Chondrocyte (in vitro differentiated cells): ENCODE data around the gene CACNA1B. TPM values are rescaled to one million over a fixed set of nuclear protein-coding genes. Genes with fewer than 3 reads are reported as not detected.

Experiments used
- DNase-seq: peaks from one replicate; pipeline ENCODE4 v3.0.0; 2021; ENCODE audit warnings: mixed read lengths, low spot score
- H3K27ac Mint-ChIP-seq: one replicate; pipeline ENCODE4 v1.8.0; 2021; ENCODE audit warnings: mild to moderate bottlenecking, moderate library complexity, mixed read lengths; ENCODE audit not compliant: unreplicated experiment
- H3K27me3 Mint-ChIP-seq: 2 replicates; pipeline ENCODE4 v1.8.0; 2021; ENCODE audit warnings: low read depth, mixed read lengths
- H3K36me3 Mint-ChIP-seq: 2 replicates; pipeline ENCODE4 v1.8.0; 2021; ENCODE audit warnings: low read depth, mixed read lengths
- H3K4me1 Mint-ChIP-seq: 2 replicates; pipeline ENCODE4 v1.8.0; 2021; ENCODE audit warnings: low read depth, mild to moderate bottlenecking, mixed read lengths
- H3K4me3 Mint-ChIP-seq: one replicate; pipeline ENCODE4 v1.8.0; 2021; ENCODE audit warnings: mild to moderate bottlenecking, moderate library complexity, mixed read lengths; ENCODE audit not compliant: unreplicated experiment
- H3K9me3 Mint-ChIP-seq: 2 replicates; pipeline ENCODE4 v1.8.0; 2021; ENCODE audit warnings: low read depth, mixed read lengths
- total RNA-seq: library from RNA; stranded (reverse); gene quantifications from 3 replicates; pipeline ENCODE4 v1.2.1, GENCODE V29; 2021
- TF ChIP-seq, protein P1 (sequence below): fragments of 200-600 bp; sonication (generic); IDR thresholded peaks from 2 replicates; pipeline ENCODE4 v1.5.0; 2021; ENCODE audit warnings: antibody characterized with exemption, mild to moderate bottlenecking, moderate library complexity

Gene CACNA1B
- total RNA-seq, 1 donor from 2014 or later = 3.7 TPM

DNA sequence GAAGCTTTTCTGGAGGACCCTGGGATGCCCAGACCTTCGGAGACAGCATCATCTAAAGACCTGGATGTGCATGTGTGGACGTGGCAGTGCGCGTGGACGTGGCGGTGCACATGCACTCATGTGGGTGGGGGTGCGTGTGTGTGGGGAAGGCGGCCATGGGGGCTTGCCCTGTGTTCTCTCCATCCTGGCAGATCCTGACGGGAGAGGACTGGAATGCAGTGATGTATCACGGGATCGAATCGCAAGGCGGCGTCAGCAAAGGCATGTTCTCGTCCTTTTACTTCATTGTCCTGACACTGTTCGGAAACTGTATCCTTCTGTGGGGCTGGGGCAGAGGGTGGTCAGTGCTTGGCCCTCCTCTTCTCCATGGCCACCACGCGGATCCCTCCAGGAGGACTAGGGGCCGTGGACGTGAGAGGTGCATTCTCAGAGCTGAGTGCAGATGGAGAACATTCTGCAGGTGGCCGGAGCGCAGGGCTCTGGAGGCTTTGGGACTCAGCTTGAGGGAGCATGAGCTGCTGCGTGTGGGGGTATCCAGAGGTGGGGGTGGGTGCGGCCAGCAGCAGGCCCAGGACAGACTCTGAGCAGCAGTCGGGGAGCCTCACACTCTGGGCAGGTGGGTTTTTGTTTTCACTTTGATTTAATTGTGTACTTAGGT is 129.1 kb downstream of the CACNA1B start:
- Mint-ChIP-seq H3K4me3 (no peak overlapping the region), H3K9me3 (no peaks in the 10 kb centered on the region), H3K36me3 (no peaks in the 10 kb centered on the region), H3K4me1 (no peaks in the 10 kb centered on the region), H3K27ac (no peak overlapping the region), H3K27me3 (peaks cover 17% of the 10 kb centered on the region)
- DNase-seq = peak; percentile 72
- TF ChIP-seq, protein P1, sequence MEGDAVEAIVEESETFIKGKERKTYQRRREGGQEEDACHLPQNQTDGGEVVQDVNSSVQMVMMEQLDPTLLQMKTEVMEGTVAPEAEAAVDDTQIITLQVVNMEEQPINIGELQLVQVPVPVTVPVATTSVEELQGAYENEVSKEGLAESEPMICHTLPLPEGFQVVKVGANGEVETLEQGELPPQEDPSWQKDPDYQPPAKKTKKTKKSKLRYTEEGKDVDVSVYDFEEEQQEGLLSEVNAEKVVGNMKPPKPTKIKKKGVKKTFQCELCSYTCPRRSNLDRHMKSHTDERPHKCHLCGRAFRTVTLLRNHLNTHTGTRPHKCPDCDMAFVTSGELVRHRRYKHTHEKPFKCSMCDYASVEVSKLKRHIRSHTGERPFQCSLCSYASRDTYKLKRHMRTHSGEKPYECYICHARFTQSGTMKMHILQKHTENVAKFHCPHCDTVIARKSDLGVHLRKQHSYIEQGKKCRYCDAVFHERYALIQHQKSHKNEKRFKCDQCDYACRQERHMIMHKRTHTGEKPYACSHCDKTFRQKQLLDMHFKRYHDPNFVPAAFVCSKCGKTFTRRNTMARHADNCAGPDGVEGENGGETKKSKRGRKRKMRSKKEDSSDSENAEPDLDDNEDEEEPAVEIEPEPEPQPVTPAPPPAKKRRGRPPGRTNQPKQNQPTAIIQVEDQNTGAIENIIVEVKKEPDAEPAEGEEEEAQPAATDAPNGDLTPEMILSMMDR = no peak

DNA sequence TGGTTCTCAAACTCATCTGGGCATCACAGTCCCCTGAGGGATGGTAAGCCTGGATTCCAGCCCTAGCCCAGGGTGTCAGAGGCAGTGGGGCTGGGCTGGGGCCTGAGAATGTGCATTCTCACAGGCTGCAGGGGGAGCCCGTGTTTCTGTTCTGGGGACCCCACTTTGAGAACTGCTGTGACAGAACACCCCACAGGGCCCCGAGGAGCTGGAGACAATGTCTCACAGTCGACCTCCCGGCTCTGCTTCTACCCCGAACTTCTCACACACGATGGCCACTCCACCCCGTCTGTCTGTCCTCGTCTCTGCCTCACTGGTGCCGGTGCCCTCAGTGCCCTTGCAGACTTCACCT is 130.0 kb downstream of the CACNA1B start:
- Mint-ChIP-seq H3K9me3 (no peaks in the 10 kb centered on the region), H3K4me1 (no peaks in the 10 kb centered on the region), H3K4me3 (no peak overlapping the region), H3K27ac (no peak overlapping the region), H3K27me3 (peaks cover 22% of the 10 kb centered on the region), H3K36me3 (no peaks in the 10 kb centered on the region)
- DNase-seq = peak; percentile 83
- TF ChIP-seq, protein P1 = no peak

DNA sequence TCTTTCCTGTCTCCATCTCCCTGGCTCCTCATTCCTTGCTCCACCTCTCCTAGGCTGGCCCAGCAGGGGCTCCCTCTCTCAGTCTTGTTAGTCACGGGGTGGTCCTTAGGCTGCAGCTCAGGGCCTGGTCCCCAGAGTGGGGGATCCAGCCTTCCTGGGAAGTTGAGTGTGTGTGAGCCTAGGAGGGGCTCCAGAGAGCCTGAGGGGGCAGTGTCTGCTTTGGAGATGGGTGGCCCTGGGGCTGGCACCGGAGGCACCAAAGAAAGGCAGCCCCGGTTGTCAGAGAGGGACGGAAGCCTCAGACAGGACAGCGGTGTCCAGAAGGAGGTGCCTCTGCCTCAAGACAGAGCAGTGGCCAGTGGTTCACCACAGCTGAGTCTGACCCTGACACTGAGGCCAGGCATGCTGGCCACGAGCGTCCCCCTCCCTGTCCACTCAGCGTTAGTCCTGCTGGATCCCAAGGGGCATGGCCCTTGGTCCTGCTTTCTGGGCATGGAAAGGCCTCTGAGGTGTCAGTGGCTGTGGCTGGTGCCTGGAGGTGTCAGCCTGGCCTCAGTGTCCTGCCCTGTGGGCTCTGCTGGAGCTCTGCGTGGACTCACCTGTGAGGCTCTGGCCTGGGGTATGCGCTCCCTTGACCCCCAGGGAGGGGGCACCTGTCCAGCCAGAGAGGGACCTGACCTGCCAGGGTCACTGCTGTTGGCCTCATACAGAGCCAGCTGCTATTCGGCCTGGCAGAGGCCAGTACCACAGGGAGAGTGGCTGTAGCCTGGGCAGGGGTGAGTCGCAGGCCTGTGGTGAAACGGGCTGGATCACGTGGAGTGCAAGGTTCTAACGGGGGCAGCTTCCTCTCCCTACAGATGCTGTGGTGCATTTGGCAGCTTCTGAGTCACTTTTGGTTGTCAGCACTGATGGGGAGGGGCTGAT is 130.6 kb downstream of the CACNA1B start:
- DNase-seq = peak; percentile 82
- TF ChIP-seq, protein P1 = no peak
- H3K4me3 Mint-ChIP-seq = no peak overlapping the region
- no peaks in the 10 kb centered on the region for H3K9me3 Mint-ChIP-seq
- no peak overlapping the region for H3K27ac Mint-ChIP-seq
- H3K27me3 Mint-ChIP-seq = peaks cover 22% of the 10 kb centered on the region
- H3K36me3 Mint-ChIP-seq = no peaks in the 10 kb centered on the region
- no peaks in the 10 kb centered on the region for H3K4me1 Mint-ChIP-seq

- TF ChIP-seq, protein P1 = no peak
- H3K9me3 Mint-ChIP-seq = no peaks in the 10 kb centered on the region
- H3K36me3 Mint-ChIP-seq = no peaks in the 10 kb centered on the region
- no peak overlapping the region for H3K27ac Mint-ChIP-seq
- no peak for DNase-seq
- H3K4me1 Mint-ChIP-seq = no peaks in the 10 kb centered on the region
- no peak overlapping the region for H3K4me3 Mint-ChIP-seq
- peaks cover 19% of the 10 kb centered on the region for H3K27me3 Mint-ChIP-seq
Measured at GRCh38 chr9:138009016-138009802, 131.6 kb downstream of the CACNA1B start.
